Measurements from ENCODE around the gene DENND2A. TPM values are rescaled to one million over a fixed set of nuclear protein-coding genes. Genes with fewer than 3 reads are reported as not detected.

DENND2A gene
- total and polyA plus RNA-seq, 10 of the 15 experiments (the other 5 are each of a cell fraction or from before 2014, with no cell fraction given) = 0.01 TPM; not detected in 9

GRCh38 chr7:140680886-140681285, 40.3 kb upstream of the DENND2A start (continued):
- TF ChIP-seq, protein P1, sequence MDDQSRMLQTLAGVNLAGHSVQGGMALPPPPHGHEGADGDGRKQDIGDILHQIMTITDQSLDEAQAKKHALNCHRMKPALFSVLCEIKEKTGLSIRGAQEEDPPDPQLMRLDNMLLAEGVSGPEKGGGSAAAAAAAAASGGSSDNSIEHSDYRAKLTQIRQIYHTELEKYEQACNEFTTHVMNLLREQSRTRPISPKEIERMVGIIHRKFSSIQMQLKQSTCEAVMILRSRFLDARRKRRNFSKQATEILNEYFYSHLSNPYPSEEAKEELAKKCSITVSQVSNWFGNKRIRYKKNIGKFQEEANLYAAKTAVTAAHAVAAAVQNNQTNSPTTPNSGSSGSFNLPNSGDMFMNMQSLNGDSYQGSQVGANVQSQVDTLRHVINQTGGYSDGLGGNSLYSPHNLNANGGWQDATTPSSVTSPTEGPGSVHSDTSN (IDR thresholded peaks at IDR 0.05; ENCODE audit: insufficient replicate concordance, low read depth, low read length) = no peak
- TF ChIP-seq RELA (IDR thresholded peaks at IDR 0.05; ENCODE audit: borderline replicate concordance, partially characterized antibody) (no peak), BHLHE40 (IDR thresholded peaks at IDR 0.05; ENCODE audit: borderline replicate concordance in 1 of 2, low read depth in 2 of 2, low read length in 1 of 2) (no peak), PKNOX1 (IDR thresholded peaks at IDR 0.05) (no peak)

- peaks cover 24% of the 10 kb centered on the region for H3K4me1 ChIP-seq (ENCODE audit: control insufficient read depth, insufficient read depth, low read length)
- POLR2A ChIA-PET = interaction anchor here (0.6 kb wide), 1 partner anchor 12 kb away, joined by 3 read pairs; no protein-coding TSS in a partner anchor
- no TSS peak for BruUV-seq (replicated peaks)
- TF ChIP-seq PAX5 (IDR thresholded peaks at IDR 0.05; ENCODE audit: borderline replicate concordance, low read depth, low read length) (no peak), YY1 (IDR thresholded peaks at IDR 0.05; ENCODE audit: low read depth, low read length) (no peak), ZSCAN29 (IDR thresholded peaks at IDR 0.05) (no peak), RUNX3 (IDR thresholded peaks at IDR 0.05; ENCODE audit: low read length) (no peak), IRF3 (IDR thresholded peaks at IDR 0.05) (no peak), NFYB (IDR thresholded peaks at IDR 0.05; ENCODE audit: insufficient read depth, low read depth, low read length) (no peak), CBX3 (IDR thresholded peaks at IDR 0.05; ENCODE audit: borderline replicate concordance, low read depth) (no peak), MEF2B (IDR thresholded peaks at IDR 0.05; ENCODE audit: partially characterized antibody, poor library complexity, severe bottlenecking) (no peak), IRF4 (IDR thresholded peaks at IDR 0.05; ENCODE audit: low read depth, low read length) (no peak), TARDBP (IDR thresholded peaks at IDR 0.05; ENCODE audit: borderline replicate concordance) (no peak), NFXL1 (IDR thresholded peaks at IDR 0.05; ENCODE audit: borderline replicate concordance) (no peak), POLR2AphosphoS2 (IDR thresholded peaks at IDR 0.05; ENCODE audit: low read depth, low read length) (no peak), IKZF1 (conservative IDR thresholded peaks at IDR 0.05) (no peak), CHD4 (IDR thresholded peaks at IDR 0.05) (no peak), RFX5 (IDR thresholded peaks at IDR 0.05; ENCODE audit: low read depth, low read length) (no peak), KDM1A (IDR thresholded peaks at IDR 0.05; ENCODE audit: borderline replicate concordance) (no peak)
- TF ChIP-seq, protein P2, sequence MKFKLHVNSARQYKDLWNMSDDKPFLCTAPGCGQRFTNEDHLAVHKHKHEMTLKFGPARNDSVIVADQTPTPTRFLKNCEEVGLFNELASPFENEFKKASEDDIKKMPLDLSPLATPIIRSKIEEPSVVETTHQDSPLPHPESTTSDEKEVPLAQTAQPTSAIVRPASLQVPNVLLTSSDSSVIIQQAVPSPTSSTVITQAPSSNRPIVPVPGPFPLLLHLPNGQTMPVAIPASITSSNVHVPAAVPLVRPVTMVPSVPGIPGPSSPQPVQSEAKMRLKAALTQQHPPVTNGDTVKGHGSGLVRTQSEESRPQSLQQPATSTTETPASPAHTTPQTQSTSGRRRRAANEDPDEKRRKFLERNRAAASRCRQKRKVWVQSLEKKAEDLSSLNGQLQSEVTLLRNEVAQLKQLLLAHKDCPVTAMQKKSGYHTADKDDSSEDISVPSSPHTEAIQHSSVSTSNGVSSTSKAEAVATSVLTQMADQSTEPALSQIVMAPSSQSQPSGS (IDR thresholded peaks at IDR 0.05; ENCODE audit: low read length) = no peak
Observed at GRCh38 chr7:140679186-140679585, 38.6 kb upstream of the DENND2A start.

More at GRCh38 chr7:140679186-140679585, 38.6 kb upstream of the DENND2A start:
- Histone ChIP-seq H2AFZ (ENCODE audit: control insufficient read depth, low read depth, low read length) (no peak overlapping the region), H3K9ac (ENCODE audit: control insufficient read depth, insufficient read depth, low read length) (no peak overlapping the region), H3K27ac (ENCODE audit: control insufficient read depth, insufficient read depth) (no peak overlapping the region), H3K27me3 (replicated peaks in 1 of 2; ENCODE audit: control insufficient read depth in 2 of 2, insufficient read depth in 2 of 2, low read length in 1 of 2) (no peaks in the 10 kb centered on the region), H3K4me3 (no peak overlapping the region), H3K79me2 (ENCODE audit: control insufficient read depth, insufficient read depth, low read length) (no peaks in the 10 kb centered on the region), H3K36me3 (ENCODE audit: control insufficient read depth in 2 of 2, insufficient read depth in 2 of 2, low read length in 1 of 2) (0 out of 4 replicates have a peak, but pooled peaks cover 0 to 3% of the 10 kb centered on the region in 2 experiments), H3K4me2 (ENCODE audit: control insufficient read depth, insufficient read depth) (no peak overlapping the region), H4K20me1 (ENCODE audit: control insufficient read depth, insufficient read depth) (no peaks in the 10 kb centered on the region), H3K9me3 (replicated peaks; ENCODE audit: control insufficient read depth, insufficient read depth, low read length) (no peaks in the 10 kb centered on the region)
- DNase-seq (ENCODE audit: low read depth, low spot score) (no peak), FAIRE-seq (no peak), ATAC-seq (no peak)
- RAD21 ChIA-PET (ENCODE audit: unreplicated experiment) = no interaction called here
- 97% methylated on average over 9 of the region's 9 CpGs for WGBS (ENCODE audit: insufficient coverage, insufficient replicate concordance, low lambda C conversion rate, missing lambda C conversion rate)
- SMC1A ChIA-PET (ENCODE audit: uncharacterized antibody, unreplicated experiment) = no interaction called here
- intact Hi-C loops (cut with micrococcal nuclease; ENCODE audit: unreplicated experiment) = loop anchor here (5.0 kb wide), 1 partner anchor 243 kb away; the partner anchor contains the start of gene BRAF
- CTCF ChIA-PET = no interaction called here
- in situ Hi-C loops (cut with MboI) = loop anchor here (10.0 kb wide), 1 partner anchor 336 kb away; the partner anchor contains the start of gene MRPS33

All from GM12878 (cell line).